ENCODE measurements around the gene TCF20. TPM values are rescaled to one million over a fixed set of nuclear protein-coding genes. Genes with fewer than 3 reads are reported as not detected.

TCF20 gene
- total RNA-seq, 1 experiment from 2014 or later, result 36.5 TPM

DNA sequence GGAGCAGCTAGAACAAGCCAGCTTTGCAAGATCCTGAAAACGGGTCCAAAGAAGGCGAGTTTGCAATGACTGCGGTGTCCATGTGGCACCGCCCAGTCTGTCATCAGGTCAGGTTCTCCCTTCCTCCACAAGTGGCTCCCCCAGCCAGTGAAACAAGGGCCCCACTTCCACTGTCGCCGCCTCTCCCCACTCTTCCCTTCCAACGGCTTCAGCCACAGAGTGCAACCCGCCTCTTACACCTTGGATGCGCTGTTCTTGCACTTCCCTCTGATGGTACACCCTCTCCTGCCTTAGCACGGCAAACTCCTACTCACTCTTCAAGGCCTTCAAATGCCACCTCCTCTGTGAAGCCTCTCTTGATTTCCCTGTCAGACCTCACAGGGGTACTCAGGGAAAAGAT, 10.8 kb upstream of the TCF20 start:
- Histone ChIP-seq H3K36me3 (no peaks in the 10 kb centered on the region), H3K4me3 (no peak overlapping the region), H3K4me1 (no peaks in the 10 kb centered on the region), H3K9me3 (replicated peaks) (no peaks in the 10 kb centered on the region), H3K27me3 (no peaks in the 10 kb centered on the region), H3K27ac (no peak overlapping the region)
- no peak for DNase-seq

GRCh38 chr22:42280836-42281235, 10.4 kb upstream of the TCF20 start:
- H3K36me3 ChIP-seq, result no peaks in the 10 kb centered on the region
- no peaks in the 10 kb centered on the region for H3K27me3 ChIP-seq
- no peaks in the 10 kb centered on the region for H3K9me3 ChIP-seq (replicated peaks)
- DNase-seq, result no peak
- H3K4me3 ChIP-seq, result no peak overlapping the region
- H3K27ac ChIP-seq, result no peak overlapping the region
- no peaks in the 10 kb centered on the region for H3K4me1 ChIP-seq

GRCh38 chr22:42280140-42280539, 9.7 kb upstream of the TCF20 start:
- DNase-seq, result no peak
- Histone ChIP-seq H3K9me3 (replicated peaks) (no peaks in the 10 kb centered on the region), H3K36me3 (no peaks in the 10 kb centered on the region), H3K27ac (no peak overlapping the region), H3K27me3 (no peaks in the 10 kb centered on the region), H3K4me3 (no peak overlapping the region), H3K4me1 (no peaks in the 10 kb centered on the region)

DNA sequence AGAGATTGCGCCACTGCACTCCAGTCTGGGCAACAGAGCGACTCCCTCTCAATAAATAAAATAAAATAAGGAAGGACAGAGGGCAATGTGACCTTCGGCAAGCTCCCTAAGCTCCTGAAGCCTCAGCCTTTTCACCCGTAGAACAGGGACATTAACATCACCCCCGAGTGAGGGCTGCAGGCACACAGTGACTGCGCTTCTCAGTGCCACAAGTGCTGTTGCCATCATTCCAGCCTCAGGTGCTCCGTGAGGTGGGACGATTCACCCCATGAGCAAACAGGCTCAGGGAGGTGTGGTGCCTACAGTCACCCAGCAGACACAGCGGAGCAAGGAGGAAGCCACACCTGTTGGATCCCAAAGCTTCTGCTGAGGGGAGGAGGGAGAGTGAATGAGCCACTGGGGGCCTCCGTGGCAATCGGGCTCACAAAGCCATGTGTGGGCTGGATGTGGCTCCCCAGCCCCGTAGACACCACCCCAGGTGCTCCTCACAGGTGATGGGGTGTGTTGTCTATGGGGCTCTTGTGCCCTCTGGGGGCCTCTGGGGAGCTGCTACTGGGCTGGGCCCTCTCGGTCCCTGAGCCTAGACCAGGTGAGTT, 9.1 kb upstream of the TCF20 start:
- Histone ChIP-seq H3K4me1 (no peaks in the 10 kb centered on the region), H3K27ac (no peak overlapping the region), H3K27me3 (no peaks in the 10 kb centered on the region), H3K9me3 (replicated peaks) (no peaks in the 10 kb centered on the region), H3K4me3 (no peak overlapping the region), H3K36me3 (no peaks in the 10 kb centered on the region)
- no peak for DNase-seq

DNA sequence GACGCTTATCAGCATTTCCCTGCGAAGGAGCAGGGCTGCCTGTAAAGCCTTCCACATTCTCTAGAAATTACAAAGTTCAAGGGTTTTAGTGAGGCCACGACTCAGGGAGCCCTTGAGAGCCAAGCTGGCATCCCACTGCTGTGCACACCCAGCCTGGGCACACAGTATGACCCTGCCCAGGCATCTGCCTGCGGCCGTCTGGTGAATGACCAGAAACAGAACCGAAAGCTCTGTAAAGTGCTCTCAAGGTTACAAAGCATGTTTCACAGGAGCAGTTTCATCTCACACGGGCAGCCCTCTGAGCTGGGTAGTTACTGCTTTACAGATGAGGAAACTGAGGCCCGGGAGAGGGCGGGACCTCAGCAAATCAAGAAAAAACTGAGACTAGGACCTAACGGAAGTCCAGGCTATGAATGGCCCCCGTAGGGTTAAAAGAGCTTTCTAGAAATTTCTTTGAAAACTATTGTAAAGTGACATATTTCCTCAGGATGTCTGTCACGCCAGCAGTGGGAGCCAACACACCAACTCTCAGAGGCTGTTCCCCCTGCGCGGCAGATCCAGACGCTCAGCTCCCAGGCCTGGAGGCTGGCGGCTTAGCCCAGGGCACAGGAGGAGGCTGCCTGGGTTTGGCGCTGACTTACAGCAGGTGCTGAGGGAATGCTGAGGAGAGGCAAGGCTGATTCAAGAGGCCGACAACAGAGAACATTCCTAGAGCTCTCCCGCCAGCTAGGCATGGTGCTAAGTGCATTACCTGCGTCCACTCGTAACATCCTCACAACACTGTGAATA, 7.7 kb upstream of the TCF20 start:
- no peak overlapping the region for H3K27ac ChIP-seq
- H3K36me3 ChIP-seq, result no peaks in the 10 kb centered on the region
- no peaks in the 10 kb centered on the region for H3K27me3 ChIP-seq
- H3K9me3 ChIP-seq (replicated peaks), result no peaks in the 10 kb centered on the region
- DNase-seq, result peak in 1 of 2 experiments; percentile 31
- no peak overlapping the region for H3K4me3 ChIP-seq
- no peaks in the 10 kb centered on the region for H3K4me1 ChIP-seq

DNA sequence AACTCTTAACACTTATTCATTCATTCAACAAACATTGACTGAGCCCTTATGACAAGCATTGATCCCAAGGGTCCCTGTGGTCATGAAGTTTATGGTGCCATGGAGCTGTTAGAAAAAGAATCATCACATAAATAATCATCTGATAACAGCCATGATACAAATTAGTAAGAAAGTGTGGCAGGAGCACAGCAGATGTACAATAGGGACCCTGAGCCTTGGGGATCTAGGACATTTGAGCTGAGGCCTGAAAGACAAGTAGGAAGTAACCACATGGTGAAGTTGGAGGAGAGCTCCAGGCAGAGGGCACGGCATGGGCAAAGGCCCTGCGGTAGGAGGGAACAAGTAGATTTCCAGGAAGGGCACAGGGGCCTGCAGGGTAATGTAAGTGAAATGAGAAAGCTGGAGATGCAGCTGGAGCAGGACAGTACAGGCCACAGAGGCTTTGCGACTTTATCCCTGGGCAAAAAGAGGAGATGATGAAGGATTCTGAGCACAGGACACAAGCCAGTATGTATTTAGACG, 6.8 kb upstream of the TCF20 start:
- H3K27ac ChIP-seq, result no peak overlapping the region
- no peak for DNase-seq
- no peaks in the 10 kb centered on the region for H3K4me1 ChIP-seq
- no peaks in the 10 kb centered on the region for H3K36me3 ChIP-seq
- no peaks in the 10 kb centered on the region for H3K27me3 ChIP-seq
- no peak overlapping the region for H3K4me3 ChIP-seq
- no peaks in the 10 kb centered on the region for H3K9me3 ChIP-seq (replicated peaks)

DNA sequence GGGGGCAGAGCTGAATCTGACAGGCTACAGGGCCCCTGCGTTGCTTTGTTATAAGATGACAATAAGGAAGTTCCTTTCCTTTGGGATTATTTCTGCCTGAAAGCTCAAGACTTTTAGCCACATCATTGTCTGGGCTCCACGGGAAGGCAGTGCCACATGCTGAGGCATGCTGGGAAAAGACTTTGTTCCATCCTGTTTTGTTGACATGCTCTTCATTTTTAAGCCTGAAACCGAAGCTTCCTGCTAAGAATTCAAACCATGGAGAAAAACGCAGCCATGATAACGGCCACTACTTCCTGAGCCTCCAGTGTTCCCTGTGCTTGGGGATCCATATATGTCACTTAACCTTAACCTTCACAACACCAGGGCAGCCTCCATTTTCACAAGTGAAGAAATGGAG, 5.5 kb upstream of the TCF20 start:
- DNase-seq, result no peak
- H3K4me1 ChIP-seq, result no peaks in the 10 kb centered on the region
- H3K36me3 ChIP-seq, result no peaks in the 10 kb centered on the region
- H3K4me3 ChIP-seq, result no peak overlapping the region
- no peaks in the 10 kb centered on the region for H3K27me3 ChIP-seq
- H3K27ac ChIP-seq, result no peak overlapping the region
- no peaks in the 10 kb centered on the region for H3K9me3 ChIP-seq (replicated peaks)

GRCh38 chr22:42275176-42275575, 4.7 kb upstream of the TCF20 start:
- no peak for DNase-seq
- Histone ChIP-seq H3K4me1 (no peaks in the 10 kb centered on the region), H3K27ac (no peak overlapping the region), H3K4me3 (no peak overlapping the region), H3K9me3 (replicated peaks) (no peaks in the 10 kb centered on the region), H3K36me3 (no peaks in the 10 kb centered on the region), H3K27me3 (no peaks in the 10 kb centered on the region)

DNA sequence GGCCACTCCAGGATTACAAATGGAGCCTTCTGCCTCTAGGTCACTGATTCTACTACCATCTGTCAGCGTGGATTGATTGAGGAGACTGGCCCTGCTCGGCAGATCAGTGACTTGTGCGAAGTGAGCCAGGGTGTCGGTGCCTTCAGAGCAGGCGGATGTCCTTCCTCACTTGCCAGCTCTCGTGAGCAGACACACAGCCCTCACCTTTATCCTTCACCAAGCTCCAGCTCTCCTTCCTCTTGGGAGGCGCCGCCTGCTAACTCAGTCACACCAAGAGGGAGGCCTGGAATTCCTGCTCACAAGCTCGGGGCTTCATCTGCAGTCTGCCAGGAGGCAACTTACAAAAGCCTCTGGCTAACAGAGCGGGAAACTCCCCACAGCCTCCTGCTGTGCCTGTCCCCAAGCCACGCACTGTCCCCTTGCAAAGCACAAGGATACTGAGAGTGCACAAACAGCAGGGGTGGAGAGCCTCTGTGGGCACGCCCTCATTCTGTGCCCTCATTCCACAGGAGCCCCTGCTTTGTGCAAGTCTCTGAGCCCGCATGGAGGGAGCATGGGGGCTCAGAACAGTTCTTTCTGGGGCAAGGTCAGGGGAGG, 3.5 kb upstream of the TCF20 start:
- Histone ChIP-seq H3K27me3 (no peaks in the 10 kb centered on the region), H3K36me3 (no peaks in the 10 kb centered on the region), H3K4me1 (no peaks in the 10 kb centered on the region), H3K9me3 (replicated peaks) (no peaks in the 10 kb centered on the region), H3K4me3 (no peak overlapping the region), H3K27ac (no peak overlapping the region)
- no peak for DNase-seq

GRCh38 chr22:42272431-42272999, 2.1 kb upstream of the TCF20 start:
- Histone ChIP-seq H3K27me3 (no peaks in the 10 kb centered on the region), H3K27ac (no peak overlapping the region), H3K4me3 (no peak overlapping the region), H3K36me3 (no peaks in the 10 kb centered on the region), H3K4me1 (0 out of 2 replicates have a peak, but pooled peaks cover 4% of the 10 kb centered on the region), H3K9me3 (replicated peaks) (no peaks in the 10 kb centered on the region)
- DNase-seq, result no peak

DNA sequence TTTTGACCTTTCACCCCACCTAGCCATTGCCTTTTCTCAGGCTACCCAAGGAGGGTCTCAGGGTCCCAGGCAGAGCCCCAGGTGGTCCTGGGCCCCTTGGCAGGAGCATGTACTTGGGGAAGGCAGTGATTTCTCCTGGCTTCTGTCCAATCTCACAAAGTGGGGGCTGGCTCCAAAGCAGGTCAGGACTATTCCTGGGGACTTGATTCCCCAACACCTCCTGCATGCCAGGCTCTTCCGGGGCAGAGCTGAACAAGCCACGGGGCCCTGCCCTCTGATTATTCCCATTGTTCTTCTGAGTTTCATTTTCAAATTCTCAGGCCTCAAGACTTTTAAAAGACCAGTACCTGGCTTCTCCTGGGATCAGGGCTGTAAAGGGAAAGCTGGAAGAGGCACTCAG, 1.5 kb upstream of the TCF20 start:
- no peaks in the 10 kb centered on the region for H3K9me3 ChIP-seq (replicated peaks)

DNA sequence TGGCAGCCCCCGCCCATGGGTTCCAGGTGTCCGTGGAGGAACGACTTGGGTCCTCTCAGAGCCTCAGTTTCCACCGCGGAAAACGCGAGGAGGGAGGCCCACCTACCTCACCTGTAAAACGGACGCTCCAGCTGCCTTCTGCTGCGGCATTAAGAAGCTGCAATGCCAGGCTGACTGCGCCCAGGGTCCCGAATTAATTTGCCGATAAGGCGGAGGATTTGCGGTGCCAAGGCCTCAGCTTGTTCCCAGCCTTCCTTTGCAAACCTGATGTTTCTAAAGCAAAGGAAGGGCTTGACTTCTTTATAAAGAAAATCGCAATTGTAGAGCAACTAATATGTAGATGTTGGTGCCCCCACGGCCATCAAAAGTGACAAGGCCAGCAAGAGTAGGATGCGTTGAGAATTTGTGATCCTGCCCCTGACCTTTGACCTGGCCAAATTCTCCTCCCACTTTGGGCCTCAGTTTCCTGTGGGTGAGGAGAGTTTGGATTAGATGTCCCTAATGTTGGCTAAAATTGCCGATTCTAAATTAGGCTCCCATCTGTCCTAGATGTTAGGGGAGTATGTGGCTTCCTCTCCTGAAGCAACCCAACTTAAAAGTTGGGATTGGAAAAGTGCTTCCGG, 849 bp upstream of the TCF20 start:
- Histone ChIP-seq H3K4me1 (0 out of 2 replicates have a peak, but pooled peaks cover 4% of the 10 kb centered on the region), H3K4me3 (no peak overlapping the region), H3K36me3 (no peaks in the 10 kb centered on the region), H3K27me3 (no peaks in the 10 kb centered on the region), H3K27ac (no peak overlapping the region), H3K9me3 (replicated peaks) (no peaks in the 10 kb centered on the region)
- DNase-seq, result no peak

More for the DNA sequence above, 1.5 kb upstream of the TCF20 start:
- no peaks in the 10 kb centered on the region for H3K36me3 ChIP-seq
- H3K27ac ChIP-seq, result no peak overlapping the region
- DNase-seq, result no peak
- H3K4me1 ChIP-seq, result 0 out of 2 replicates have a peak, but pooled peaks cover 4% of the 10 kb centered on the region
- H3K4me3 ChIP-seq, result no peak overlapping the region
- H3K27me3 ChIP-seq, result no peaks in the 10 kb centered on the region

GRCh38 chr22:42270176-42270509, 310 bp downstream of the TCF20 start:
- DNase-seq, result peak in 1 of 2 experiments; percentile 21
- no peaks in the 10 kb centered on the region for H3K27me3 ChIP-seq
- H3K4me3 ChIP-seq, result peak overlapping the region; percentile 99
- no peaks in the 10 kb centered on the region for H3K36me3 ChIP-seq
- H3K9me3 ChIP-seq (replicated peaks), result no peaks in the 10 kb centered on the region
- H3K4me1 ChIP-seq, result 0 out of 2 replicates have a peak, but pooled peaks cover 4% of the 10 kb centered on the region
- peak overlapping the region; percentile 63 for H3K27ac ChIP-seq

DNA sequence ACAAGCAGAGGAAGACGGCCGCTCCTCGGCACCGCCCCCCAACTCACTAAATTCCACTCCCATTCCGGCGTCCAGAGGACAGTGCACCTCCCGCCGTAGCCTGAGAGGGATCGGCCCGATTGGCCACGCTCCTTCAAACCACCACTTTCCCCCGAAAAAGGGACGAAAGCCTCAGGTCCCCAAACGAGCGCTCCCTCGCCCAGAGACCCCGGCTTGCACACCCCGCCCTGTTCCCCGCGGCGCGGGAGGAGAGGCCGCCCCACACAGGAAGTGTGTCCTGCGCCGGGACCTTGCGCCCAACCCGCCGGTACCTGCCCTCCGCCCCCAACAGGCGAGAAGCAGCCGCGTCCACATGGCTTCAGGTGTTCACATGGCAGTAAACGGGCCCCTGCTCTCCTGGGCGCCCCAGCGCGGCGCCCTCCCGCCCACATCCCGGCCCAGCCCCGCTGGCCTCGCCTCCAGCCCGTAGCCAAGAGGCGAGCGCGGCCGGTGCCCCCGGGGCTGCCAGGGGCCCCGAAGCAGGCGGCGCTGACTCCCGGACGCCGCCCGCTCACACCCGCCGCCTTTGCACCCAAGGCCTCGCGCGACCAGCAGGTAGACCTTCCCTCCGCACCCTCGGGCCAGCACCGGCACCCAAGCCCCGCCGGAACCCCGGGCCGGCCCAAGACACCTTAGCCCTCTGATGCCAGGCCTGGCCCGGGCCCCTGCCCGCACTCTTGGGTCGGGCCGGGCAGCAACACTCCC, 849 bp downstream of the TCF20 start:
- peak; percentile 37 to 55 for DNase-seq
- Histone ChIP-seq H3K4me3 (peak overlapping the region; percentile 99), H3K4me1 (0 out of 2 replicates have a peak, but pooled peaks cover 4% of the 10 kb centered on the region), H3K27ac (peak overlapping the region; percentile 63), H3K36me3 (no peaks in the 10 kb centered on the region), H3K9me3 (replicated peaks) (no peaks in the 10 kb centered on the region), H3K27me3 (no peaks in the 10 kb centered on the region)

Measured in SJCRH30 (cell line).